ENCODE results near the gene CAVIN1. TPM values are rescaled to one million over a fixed set of nuclear protein-coding genes. Genes with fewer than 3 reads are reported as not detected.
"Not testable (repeated sequence)": the region's sequence is repeated elsewhere in the genome, so short reads cannot be mapped to it uniquely, and the experiment has no call there.

The CAVIN1 gene
- polyA plus RNA-seq, 3 donors, result 0.01 TPM; not detected in 2

- peaks cover 14 to 21% of the 10 kb centered on the region in 2 donors for H3K4me1 ChIP-seq (ENCODE audit: control insufficient read depth in 1 of 2, insufficient read depth in 2 of 2, low read length in 2 of 2)
- peaks cover 0 to 2% (median 0%) of the 10 kb centered on the region in 7 donors for H3K9me3 Mint-ChIP-seq
- peaks cover 0 to 2% (median 0%) of the 10 kb centered on the region in 3 donors for H3K27me3 Mint-ChIP-seq (ENCODE audit: low read depth in 3 of 3)
Measured at GRCh38 chr17:42372142-42372541, 50.9 kb downstream of the CAVIN1 start.

GRCh38 chr17:42368797-42369561 lies 54.1 kb downstream of the CAVIN1 start:
- H3K9me3 ChIP-seq (replicated peaks in 1 of 2; ENCODE audit: control insufficient read depth in 1 of 2, insufficient read depth in 1 of 2, low read length in 2 of 2); H3K9me3 Mint-ChIP-seq; H3K4me3 ChIP-seq (replicated peaks in 1 of 3; ENCODE audit: low read depth in 2 of 3, low read length in 3 of 3); DNase-seq; intact Hi-C loops (cut with micrococcal nuclease); H3K4me3 Mint-ChIP-seq; H3K4me2 ChIP-seq (replicated peaks; ENCODE audit: extremely low read depth, low read length, poor library complexity, severe bottlenecking); H3K27ac ChIP-seq (ENCODE audit: low read depth in 1 of 2, low read length in 2 of 2); H2AFZ ChIP-seq (ENCODE audit: insufficient read depth, low read depth, low read length, poor library complexity, severe bottlenecking); H3K27me3 ChIP-seq (ENCODE audit: control insufficient read depth in 2 of 2, insufficient read depth in 2 of 2, low read length in 2 of 2); H3K9ac ChIP-seq (ENCODE audit: insufficient read depth, low read length, poor library complexity, severe bottlenecking); H3K27me3 Mint-ChIP-seq (ENCODE audit: low read depth in 3 of 3): not testable (repeated sequence)
- 100% methylated on average over 1 of the region's 12 CpGs for WGBS (ENCODE audit: insufficient coverage)
- Histone ChIP-seq H4K20me1 (ENCODE audit: insufficient read depth, low read length) (peaks cover 96% of the 10 kb centered on the region), H3K79me2 (ENCODE audit: insufficient read depth, low read length) (peaks cover 96% of the 10 kb centered on the region), H3K4me1 (ENCODE audit: control insufficient read depth in 1 of 2, insufficient read depth in 2 of 2, low read length in 2 of 2) (peaks cover 31 to 40% of the 10 kb centered on the region in 2 donors), H3K36me3 (replicated peaks in 1 of 2; ENCODE audit: control insufficient read depth in 1 of 2, insufficient read depth in 2 of 2, low read length in 2 of 2) (peaks cover 3 to 18% of the 10 kb centered on the region in 2 donors)
- H3K4me1 Mint-ChIP-seq, result peaks cover 49% of the 10 kb centered on the region
- peaks cover 17 to 33% of the 10 kb centered on the region in 2 donors for H3K36me3 Mint-ChIP-seq
- peak overlapping the region in 2 of 7 donors; percentile 31 to 43 for H3K27ac Mint-ChIP-seq

More at GRCh38 chr17:42372142-42372541, 50.9 kb downstream of the CAVIN1 start:
- intact Hi-C loops (cut with micrococcal nuclease), result no loop called here
- H3K4me3 ChIP-seq (replicated peaks in 1 of 3; ENCODE audit: low read depth in 2 of 3, low read length in 3 of 3), result no peak overlapping the region
- no peak overlapping the region for H3K27ac ChIP-seq (ENCODE audit: low read depth in 1 of 2, low read length in 2 of 2)
- Mint-ChIP-seq H3K27ac (no peak overlapping the region), H3K4me3 (no peak overlapping the region), H3K36me3 (peaks cover 15 to 25% of the 10 kb centered on the region in 2 donors), H3K4me1 (peaks cover 25% of the 10 kb centered on the region)
- H3K36me3 ChIP-seq (replicated peaks in 1 of 2; ENCODE audit: control insufficient read depth in 1 of 2, insufficient read depth in 2 of 2, low read length in 2 of 2), result peaks cover 3 to 21% of the 10 kb centered on the region in 2 donors
- no peaks in the 10 kb centered on the region for H3K9me3 ChIP-seq (replicated peaks in 1 of 2; ENCODE audit: control insufficient read depth in 1 of 2, insufficient read depth in 1 of 2, low read length in 2 of 2)
- H2AFZ ChIP-seq (ENCODE audit: insufficient read depth, low read depth, low read length, poor library complexity, severe bottlenecking), result no peak overlapping the region
- H3K9ac ChIP-seq (ENCODE audit: insufficient read depth, low read length, poor library complexity, severe bottlenecking), result no peak overlapping the region
- no peak for TF ChIP-seq CTCF (IDR thresholded peaks at IDR 0.05)
- H3K79me2 ChIP-seq (ENCODE audit: insufficient read depth, low read length), result peaks cover 96% of the 10 kb centered on the region
- no peaks in the 10 kb centered on the region for H3K27me3 ChIP-seq (ENCODE audit: control insufficient read depth in 2 of 2, insufficient read depth in 2 of 2, low read length in 2 of 2)
- no peak overlapping the region for H3K4me2 ChIP-seq (replicated peaks; ENCODE audit: extremely low read depth, low read length, poor library complexity, severe bottlenecking)
- H4K20me1 ChIP-seq (ENCODE audit: insufficient read depth, low read length), result peaks cover 97% of the 10 kb centered on the region
- no peak for DNase-seq

GRCh38 chr17:42368310-42368709 lies 54.7 kb downstream of the CAVIN1 start:
- H3K27ac Mint-ChIP-seq, result peak overlapping the region in 1 of 7 donors; percentile 42
- not testable (repeated sequence) for H3K27me3 Mint-ChIP-seq (ENCODE audit: low read depth in 3 of 3)

More at GRCh38 chr17:42368310-42368709, 54.7 kb downstream of the CAVIN1 start:
- peaks cover 97% of the 10 kb centered on the region for H3K79me2 ChIP-seq (ENCODE audit: insufficient read depth, low read length)
- 70% methylated on average over 2 of the region's 5 CpGs for WGBS (ENCODE audit: insufficient coverage)
- H3K27me3 ChIP-seq (ENCODE audit: control insufficient read depth in 2 of 2, insufficient read depth in 2 of 2, low read length in 2 of 2); H2AFZ ChIP-seq (ENCODE audit: insufficient read depth, low read depth, low read length, poor library complexity, severe bottlenecking); H3K9me3 ChIP-seq (replicated peaks in 1 of 2; ENCODE audit: control insufficient read depth in 1 of 2, insufficient read depth in 1 of 2, low read length in 2 of 2); H3K4me3 Mint-ChIP-seq; DNase-seq; H3K9ac ChIP-seq (ENCODE audit: insufficient read depth, low read length, poor library complexity, severe bottlenecking); H3K9me3 Mint-ChIP-seq; H3K4me2 ChIP-seq (replicated peaks; ENCODE audit: extremely low read depth, low read length, poor library complexity, severe bottlenecking); H3K4me3 ChIP-seq (replicated peaks in 1 of 3; ENCODE audit: low read depth in 2 of 3, low read length in 3 of 3); intact Hi-C loops (cut with micrococcal nuclease): not testable (repeated sequence)
- H3K4me1 ChIP-seq (ENCODE audit: control insufficient read depth in 1 of 2, insufficient read depth in 2 of 2, low read length in 2 of 2), result peaks cover 38 to 47% of the 10 kb centered on the region in 2 donors
- peaks cover 96% of the 10 kb centered on the region for H4K20me1 ChIP-seq (ENCODE audit: insufficient read depth, low read length)
- peaks cover 56% of the 10 kb centered on the region for H3K4me1 Mint-ChIP-seq
- H3K27ac ChIP-seq (ENCODE audit: low read depth in 1 of 2, low read length in 2 of 2), result peak overlapping the region in 1 of 2 donors; percentile 79
- peaks cover 3 to 17% of the 10 kb centered on the region in 2 donors for H3K36me3 ChIP-seq (replicated peaks in 1 of 2; ENCODE audit: control insufficient read depth in 1 of 2, insufficient read depth in 2 of 2, low read length in 2 of 2)
- peaks cover 17 to 29% of the 10 kb centered on the region in 2 donors for H3K36me3 Mint-ChIP-seq
